ENCODE results near the gene EXOC7.

GRCh38 chr17:76103274-76104139 is at the start of gene EXOC7:
- peak in 1 of 6 experiments; percentile 25 for TF ChIP-seq CTCF (IDR thresholded peaks at IDR 0.05)
- peak; percentile 34 to 41 for TF ChIP-seq POLR2A (IDR thresholded peaks at IDR 0.05)
